HEK293T (cell line): ENCODE measurements around the gene LSS.

Experiments used
- ARNT ChIP-seq: fragments of 450-650 bp; IDR thresholded peaks from 2 replicates; pipeline ENCODE4 v1.6.1; 2017; ENCODE audit warnings: mild to moderate bottlenecking
- BHLHE40 ChIP-seq: fragments of 450-650 bp; IDR thresholded peaks from 2 replicates; pipeline ENCODE4 v1.6.1; 2016; ENCODE audit warnings: mild to moderate bottlenecking, moderate library complexity, borderline replicate concordance
- CTBP1 ChIP-seq: fragments of 450-650 bp; IDR thresholded peaks from 2 replicates; pipeline ENCODE4 v1.6.1; 2016; ENCODE audit warnings: borderline replicate concordance
- ELF4 ChIP-seq: fragments of 450-650 bp; IDR thresholded peaks from 2 replicates; pipeline ENCODE4 v1.6.1; 2017; ENCODE audit warnings: antibody characterized with exemption
- FOXA1 ChIP-seq: fragments of 450-650 bp; IDR thresholded peaks from 2 replicates; pipeline ENCODE4 v1.6.1; 2016; ENCODE audit warnings: mild to moderate bottlenecking
- FOXM1 ChIP-seq: fragments of 450-650 bp; IDR thresholded peaks from 2 replicates; pipeline ENCODE4 v1.6.1; 2017; ENCODE audit warnings: mild to moderate bottlenecking, borderline replicate concordance
- L3MBTL2 ChIP-seq: fragments of 450-650 bp; conservative IDR thresholded peaks from 2 replicates; pipeline ENCODE4 v1.6.1; 2016; ENCODE audit warnings: mild to moderate bottlenecking
- LEF1 ChIP-seq: fragments of 450-650 bp; IDR thresholded peaks from 2 replicates; pipeline ENCODE4 v1.6.1; 2017; ENCODE audit warnings: mild to moderate bottlenecking, borderline replicate concordance
- NFRKB ChIP-seq: fragments of 450-650 bp; IDR thresholded peaks from 2 replicates; pipeline ENCODE4 v1.6.1; 2016; ENCODE audit warnings: mild to moderate bottlenecking, moderate library complexity
- SP1 ChIP-seq: fragments of 450-650 bp; IDR thresholded peaks from 2 replicates; pipeline ENCODE4 v1.6.1; 2017
- SUZ12 ChIP-seq: fragments of 450-650 bp; IDR thresholded peaks from 2 replicates; pipeline ENCODE4 v1.6.1; 2016; ENCODE audit warnings: mild to moderate bottlenecking
- TARDBP ChIP-seq: fragments of 450-650 bp; IDR thresholded peaks from 2 replicates; pipeline ENCODE4 v1.6.1; 2016
- TF ChIP-seq, protein P1 (sequence below): fragments of 450-650 bp; IDR thresholded peaks from 2 replicates; pipeline ENCODE4 v1.6.1; 2016

DNA sequence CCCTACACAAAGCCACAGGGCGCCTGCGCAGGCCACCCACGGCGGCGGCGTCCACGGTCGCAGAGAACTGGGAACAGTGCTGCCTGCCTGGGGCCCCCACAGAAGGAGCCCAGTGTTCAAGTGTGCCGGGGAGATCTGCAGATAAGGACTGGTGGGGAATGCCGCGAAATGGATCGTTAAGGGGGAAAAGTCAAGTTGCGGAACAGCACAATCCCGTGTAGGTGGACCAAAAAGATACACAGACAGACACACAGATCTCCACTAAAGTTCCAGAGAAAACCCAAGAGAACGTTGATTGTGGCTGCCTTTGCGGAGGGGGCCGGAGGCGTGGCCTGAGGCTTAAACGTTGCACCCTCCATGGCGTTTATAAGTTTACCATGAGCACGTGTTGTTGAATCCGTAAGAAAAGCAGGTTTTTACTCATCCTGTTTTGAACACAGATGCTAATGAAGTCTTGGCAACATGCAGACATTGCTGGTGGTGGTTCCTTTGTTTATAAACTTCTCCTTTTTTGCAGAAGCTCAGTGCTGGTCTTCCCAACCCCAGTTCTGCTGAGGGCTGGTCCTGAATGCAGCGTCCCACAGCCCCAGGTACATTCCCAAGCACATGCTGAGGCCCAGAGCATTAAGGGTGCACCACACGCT lies 48.4 kb downstream of the LSS start:
- no peak for TF ChIP-seq SP1
- TF ChIP-seq ELF4, result no peak
- no peak for TF ChIP-seq L3MBTL2
- no peak for TF ChIP-seq BHLHE40
- no peak for TF ChIP-seq LEF1
- TF ChIP-seq TARDBP, result no peak
- TF ChIP-seq, protein P1, sequence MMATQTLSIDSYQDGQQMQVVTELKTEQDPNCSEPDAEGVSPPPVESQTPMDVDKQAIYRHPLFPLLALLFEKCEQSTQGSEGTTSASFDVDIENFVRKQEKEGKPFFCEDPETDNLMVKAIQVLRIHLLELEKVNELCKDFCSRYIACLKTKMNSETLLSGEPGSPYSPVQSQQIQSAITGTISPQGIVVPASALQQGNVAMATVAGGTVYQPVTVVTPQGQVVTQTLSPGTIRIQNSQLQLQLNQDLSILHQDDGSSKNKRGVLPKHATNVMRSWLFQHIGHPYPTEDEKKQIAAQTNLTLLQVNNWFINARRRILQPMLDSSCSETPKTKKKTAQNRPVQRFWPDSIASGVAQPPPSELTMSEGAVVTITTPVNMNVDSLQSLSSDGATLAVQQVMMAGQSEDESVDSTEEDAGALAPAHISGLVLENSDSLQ, result no peak
- no peak for TF ChIP-seq ARNT
- no peak for TF ChIP-seq NFRKB
- no peak for TF ChIP-seq SUZ12
- no peak for TF ChIP-seq FOXA1
- no peak for TF ChIP-seq CTBP1
- TF ChIP-seq FOXM1, result no peak
